Thoracic aorta (tissue), 2 donors: ENCODE data around the gene NTRK3. TPM values are rescaled to one million over a fixed set of nuclear protein-coding genes. Genes with fewer than 3 reads are reported as not detected.

ENCODE experiments used
- ATAC-seq: fragments of 150-250 bp; one replicate; pipeline ENCODE4 v1.8.0; 2017; ENCODE audit warnings: low read depth; ENCODE audit not compliant: insufficient number of reproducible peaks, low FRiP score
- DNase-seq: peaks from one replicate; pipeline ENCODE4 v3.0.0-alpha.2; 2020; ENCODE audit warnings: low spot score
- H3K27ac ChIP-seq, 2 donors: fragments of 200-600 bp; sonication (generic); 1 replicate in 1 of 2; 2 replicates in 1 of 2; pipeline ENCODE4 v1.5.1; 2016; ENCODE audit warnings: mild to moderate bottlenecking in 2 of 2, moderate library complexity in 2 of 2
- H3K27me3 ChIP-seq: fragments of 200-600 bp; sonication (generic); replicated peaks from 2 replicates; pipeline ENCODE4 v1.6.0; 2016; ENCODE audit warnings: mild to moderate bottlenecking; ENCODE audit not compliant: insufficient read depth
- H3K36me3 ChIP-seq: fragments of 200-600 bp; sonication (generic); one replicate; pipeline ENCODE4 v1.5.1; 2016
- H3K4me1 ChIP-seq, 2 donors: fragments of 200-600 bp; sonication (generic); 1 replicate in 1 of 2; 2 replicates in 1 of 2; pipeline versions ENCODE4 v1.5.1 to v1.6.0; 2016; ENCODE audit warnings: low read depth in 2 of 2, mild to moderate bottlenecking in 1 of 2; ENCODE audit not compliant: control insufficient read depth in 1 of 2
- H3K4me3 ChIP-seq: fragments of 200-600 bp; sonication (generic); 2 replicates; pipeline ENCODE4 v1.5.1; 2016; ENCODE audit warnings: mild to moderate bottlenecking
- H3K9me3 ChIP-seq: fragments of 200-600 bp; sonication (generic); 2 replicates; pipeline ENCODE4 v1.5.1; 2016
- CTCF ChIP-seq: fragments of 200-600 bp; sonication (generic); IDR thresholded peaks from one replicate; pipeline ENCODE4 v1.5.1; 2019; ENCODE audit warnings: antibody characterized with exemption
- total RNA-seq, 2 donors: library from RNA; depleted of rRNA; stranded (reverse); fragments of >200 nt; gene quantifications; one replicate each; pipeline versions ENCODE4 v1.1.0 to v1.2.3, GENCODE V29; 2016

Gene NTRK3
- total RNA-seq, 2 donors from 2014 or later, result 84.9 to 87.3 TPM

GRCh38 chr15:87877114-87877810 lies 379.3 kb downstream of the NTRK3 start:
- Histone ChIP-seq H3K4me1 (peaks cover 2 to 7% of the 10 kb centered on the region in 2 donors), H3K4me3 (no peak overlapping the region), H3K27me3 (no peaks in the 10 kb centered on the region), H3K36me3 (peaks cover 5% of the 10 kb centered on the region), H3K27ac (no peak overlapping the region), H3K9me3 (no peaks in the 10 kb centered on the region)
- ATAC-seq (no peak), DNase-seq (no peak)
- TF ChIP-seq CTCF, result no peak

GRCh38 chr15:87874896-87875711 lies 381.4 kb downstream of the NTRK3 start:
- no peak for DNase-seq
- Histone ChIP-seq H3K27me3 (no peaks in the 10 kb centered on the region), H3K4me3 (no peak overlapping the region), H3K36me3 (peaks cover 5% of the 10 kb centered on the region), H3K9me3 (no peaks in the 10 kb centered on the region), H3K4me1 (peaks cover 2 to 19% of the 10 kb centered on the region in 2 donors), H3K27ac (no peak overlapping the region)
- no peak for ATAC-seq
- TF ChIP-seq CTCF, result no peak

- no peak for ATAC-seq
- Histone ChIP-seq H3K4me1 (peaks cover 2 to 19% of the 10 kb centered on the region in 2 donors), H3K4me3 (no peak overlapping the region), H3K27ac (no peak overlapping the region), H3K27me3 (no peaks in the 10 kb centered on the region), H3K9me3 (no peaks in the 10 kb centered on the region), H3K36me3 (peaks cover 5% of the 10 kb centered on the region)
- no peak for TF ChIP-seq CTCF
- no peak for DNase-seq
Observed at GRCh38 chr15:87873516-87873915, 383.0 kb downstream of the NTRK3 start.

GRCh38 chr15:87871731-87872320 lies 384.7 kb downstream of the NTRK3 start:
- H3K4me1 ChIP-seq, result peaks cover 0 to 19% of the 10 kb centered on the region in 2 donors
- H3K9me3 ChIP-seq, result no peaks in the 10 kb centered on the region
- H3K4me3 ChIP-seq, result no peak overlapping the region
- no peak for DNase-seq
- no peaks in the 10 kb centered on the region for H3K27me3 ChIP-seq
- no peak overlapping the region for H3K27ac ChIP-seq
- no peak for ATAC-seq
- TF ChIP-seq CTCF, result no peak
- peaks cover 5% of the 10 kb centered on the region for H3K36me3 ChIP-seq

GRCh38 chr15:87871258-87871681 lies 385.3 kb downstream of the NTRK3 start:
- H3K9me3 ChIP-seq, result no peaks in the 10 kb centered on the region
- no peak overlapping the region for H3K4me3 ChIP-seq
- no peak for TF ChIP-seq CTCF
- DNase-seq (no peak), ATAC-seq (no peak)
- H3K27me3 ChIP-seq, result no peaks in the 10 kb centered on the region
- peaks cover 5% of the 10 kb centered on the region for H3K36me3 ChIP-seq
- H3K4me1 ChIP-seq, result peaks cover 0 to 19% of the 10 kb centered on the region in 2 donors
- H3K27ac ChIP-seq, result no peak overlapping the region
